Endodermal cell (in vitro differentiated cells): Measurements from ENCODE around the gene PPM1L. TPM values are rescaled to one million over a fixed set of nuclear protein-coding genes. Genes with fewer than 3 reads are reported as not detected.
A peak's percentile ranks its signal among the peaks of the same experiment; 100 is the strongest.

Experiments used
- DNase-seq: peaks from one replicate; pipeline ENCODE4 v3.0.0-alpha.2; 2017
- H3K27ac ChIP-seq: 2 replicates; pipeline ENCODE4 v1.5.1; 2013; ENCODE audit warnings: mild to moderate bottlenecking, low read depth, low read length, moderate library complexity
- H3K27me3 ChIP-seq: 2 replicates; pipeline ENCODE4 v1.6.1; 2013; ENCODE audit warnings: mild to moderate bottlenecking, low read length, moderate library complexity; ENCODE audit not compliant: insufficient read depth, control insufficient read depth, poor library complexity, severe bottlenecking
- H3K36me3 ChIP-seq: 2 replicates; pipeline ENCODE4 v1.7.0; 2013; ENCODE audit warnings: mild to moderate bottlenecking, low read length, moderate library complexity; ENCODE audit not compliant: control insufficient read depth, insufficient read depth
- H3K4me1 ChIP-seq: one replicate; pipeline ENCODE4 v1.7.0; 2013; ENCODE audit warnings: low read length; ENCODE audit not compliant: control insufficient read depth, insufficient read depth
- H3K4me3 ChIP-seq: 2 replicates; pipeline ENCODE4 v1.5.1; 2013; ENCODE audit warnings: mild to moderate bottlenecking, low read length, moderate library complexity
- H3K9ac ChIP-seq: 2 replicates; pipeline ENCODE4 v1.6.1; 2013; ENCODE audit warnings: mild to moderate bottlenecking, low read length, moderate library complexity; ENCODE audit not compliant: poor library complexity, severe bottlenecking; ENCODE audit errors: extremely low read depth
- H3K9me3 ChIP-seq: 2 replicates; pipeline ENCODE4 v1.6.1; 2013; ENCODE audit warnings: mild to moderate bottlenecking, low read length, moderate library complexity; ENCODE audit not compliant: control insufficient read depth
- H3K27ac Mint-ChIP-seq: 2 replicates; pipeline ENCODE4 v1.8.0; 2020; ENCODE audit warnings: mixed read lengths
- H3K27me3 Mint-ChIP-seq: 2 replicates; pipeline ENCODE4 v1.8.0; 2021; ENCODE audit warnings: mild to moderate bottlenecking, mixed read lengths; ENCODE audit not compliant: insufficient read depth
- H3K36me3 Mint-ChIP-seq: 2 replicates; pipeline ENCODE4 v1.8.0; 2020; ENCODE audit warnings: low read depth, mixed read lengths
- H3K4me1 Mint-ChIP-seq: 2 replicates; pipeline ENCODE4 v1.8.0; 2020; ENCODE audit warnings: mixed read lengths
- H3K4me3 Mint-ChIP-seq: 2 replicates; pipeline ENCODE4 v1.8.0; 2020; ENCODE audit warnings: mild to moderate bottlenecking, moderate library complexity, mixed read lengths
- H3K9me3 Mint-ChIP-seq: 2 replicates; pipeline ENCODE4 v1.8.0; 2020; ENCODE audit warnings: mild to moderate bottlenecking, mixed read lengths
- CTCF ChIP-seq: fragments of 200-600 bp; sonication (generic); conservative IDR thresholded peaks from 2 replicates; pipeline ENCODE4 v1.5.0; 2021; ENCODE audit warnings: antibody characterized with exemption, mild to moderate bottlenecking
- WGBS, 2 experiments: methylation state at CpG; one replicate each; pipeline versions ENCODE4 v1.1.5 to v1.1.7; 2013; ENCODE audit warnings: missing lambda C conversion rate in 2 of 2, mixed read lengths in 1 of 2; ENCODE audit not compliant: insufficient coverage in 1 of 2, insufficient read length in 1 of 2; 5-methylcytosine and 5-hydroxymethylcytosine counted together
- total RNA-seq, 2 donors: library from RNA; stranded (reverse); fragmentation: NEBNext Ultra II Directional in 1 of 2; extraction: Animal tissue kit (Norgen Biotek cat#: 25700) in 1 of 2; gene quantifications; 2 replicates in 1 of 2; 3 replicates in 1 of 2; pipeline ENCODE4 v1.2.1, GENCODE V29; 2021

PPM1L gene
- total RNA-seq, 2 donors from 2014 or later, result 1.6 to 3.3 TPM

DNA sequence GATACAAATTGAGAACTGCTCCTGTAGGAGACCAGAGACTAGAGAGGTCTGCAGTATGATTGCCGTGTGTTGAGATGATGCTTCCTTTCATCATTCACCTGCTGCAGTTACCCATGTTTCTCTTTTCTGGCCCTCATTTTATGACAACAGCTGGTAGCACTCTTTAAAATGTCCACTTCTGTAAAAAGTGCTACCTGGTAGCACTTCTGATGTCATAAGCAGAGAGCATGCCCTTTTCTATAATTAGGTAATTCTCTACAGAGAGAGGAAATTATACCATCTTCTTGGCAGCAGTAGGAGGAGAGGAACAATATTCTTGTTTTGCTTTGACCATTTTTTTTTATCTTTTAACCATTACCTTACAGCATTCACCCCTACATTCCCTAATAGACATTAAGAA, 123.8 kb downstream of the PPM1L start:
- H3K9ac ChIP-seq, result no peak overlapping the region
- no peaks in the 10 kb centered on the region for H3K36me3 ChIP-seq
- H3K27ac ChIP-seq, result no peak overlapping the region
- no peaks in the 10 kb centered on the region for H3K9me3 ChIP-seq
- H3K4me3 ChIP-seq, result no peak overlapping the region
- no peak overlapping the region for H3K4me3 Mint-ChIP-seq
- no peaks in the 10 kb centered on the region for H3K36me3 Mint-ChIP-seq
- H3K4me1 Mint-ChIP-seq, result no peaks in the 10 kb centered on the region
- H3K9me3 Mint-ChIP-seq, result peaks cover 5% of the 10 kb centered on the region
- H3K4me1 ChIP-seq, result no peaks in the 10 kb centered on the region
- no peaks in the 10 kb centered on the region for H3K27me3 Mint-ChIP-seq
- no peak for DNase-seq
- no peaks in the 10 kb centered on the region for H3K27me3 ChIP-seq
- no peak for TF ChIP-seq CTCF
- 92% methylated on average over 1 of the region's 1 CpG; no CpG with 5 or more reads in 1 of the 2 experiments for WGBS, 2 experiments
- H3K27ac Mint-ChIP-seq, result no peak overlapping the region

DNA sequence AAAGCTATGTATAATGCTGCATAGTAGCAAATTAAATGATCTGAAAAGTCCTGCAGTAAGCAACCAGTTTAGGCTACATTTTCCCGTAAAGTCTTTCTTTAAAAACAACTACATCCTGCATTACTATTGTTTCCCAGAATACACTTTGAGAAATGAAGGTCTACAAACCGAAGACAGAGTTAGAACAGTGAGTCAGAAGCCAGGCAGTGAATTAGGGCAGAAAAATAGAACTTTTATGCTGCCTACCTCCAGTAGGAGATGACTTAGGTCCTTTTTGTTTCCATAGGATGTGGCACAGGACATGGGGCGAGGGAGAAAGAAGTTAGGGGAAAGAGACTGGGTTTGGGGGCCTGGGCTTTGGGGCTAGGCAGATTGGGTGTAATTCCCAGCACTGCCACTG, 127.3 kb downstream of the PPM1L start:
- no peaks in the 10 kb centered on the region for H3K27me3 Mint-ChIP-seq
- H3K27ac Mint-ChIP-seq, result no peak overlapping the region
- no peak overlapping the region for H3K4me3 Mint-ChIP-seq
- Histone ChIP-seq H3K4me1 (peaks cover 3% of the 10 kb centered on the region), H3K4me3 (no peak overlapping the region), H3K27me3 (no peaks in the 10 kb centered on the region), H3K27ac (no peak overlapping the region), H3K9ac (no peak overlapping the region), H3K36me3 (no peaks in the 10 kb centered on the region), H3K9me3 (no peaks in the 10 kb centered on the region)
- 96 to 100% methylated on average over 2 to 3 of the region's 3 CpGs for WGBS, 2 experiments
- peaks cover under 1% of the 10 kb centered on the region for H3K9me3 Mint-ChIP-seq
- no peak for DNase-seq
- no peak for TF ChIP-seq CTCF
- peaks cover 3% of the 10 kb centered on the region for H3K36me3 Mint-ChIP-seq
- peaks cover 17% of the 10 kb centered on the region for H3K4me1 Mint-ChIP-seq

DNA sequence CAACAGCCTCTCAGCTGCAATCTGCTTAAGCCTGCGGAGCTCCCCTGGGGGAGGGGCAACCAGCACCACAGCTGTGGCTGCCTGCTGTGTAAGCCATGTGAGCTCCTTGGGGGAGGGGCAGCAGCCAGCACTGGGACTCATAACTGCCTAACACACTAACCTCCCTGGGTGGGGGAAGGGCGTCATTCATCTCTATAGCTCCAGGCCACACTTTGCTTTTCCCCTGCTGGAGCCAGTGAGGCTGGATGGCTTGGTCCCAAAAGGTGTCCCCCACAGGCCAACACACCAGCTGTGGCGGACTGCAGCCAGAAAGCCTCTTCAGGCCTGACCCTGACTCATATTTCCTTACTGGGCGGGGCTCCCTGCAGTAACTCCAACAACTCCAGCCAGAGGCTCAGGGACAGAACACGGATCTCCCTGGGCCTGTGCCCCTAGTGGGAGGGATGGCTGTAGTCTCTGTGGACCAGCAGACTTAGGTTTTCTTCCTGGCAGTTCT, 129.8 kb downstream of the PPM1L start:
- no peak overlapping the region for H3K27ac Mint-ChIP-seq
- Histone ChIP-seq H3K27me3 (no peaks in the 10 kb centered on the region), H3K9me3 (no peaks in the 10 kb centered on the region), H3K27ac (no peak overlapping the region), H3K9ac (no peak overlapping the region), H3K36me3 (no peaks in the 10 kb centered on the region), H3K4me1 (peaks cover 3% of the 10 kb centered on the region), H3K4me3 (no peak overlapping the region)
- no peaks in the 10 kb centered on the region for H3K27me3 Mint-ChIP-seq
- DNase-seq, result peak; percentile 79
- peaks cover 8% of the 10 kb centered on the region for H3K9me3 Mint-ChIP-seq
- peaks cover 17% of the 10 kb centered on the region for H3K4me1 Mint-ChIP-seq
- H3K4me3 Mint-ChIP-seq, result peak overlapping the region; percentile 24
- TF ChIP-seq CTCF, result no peak
- peaks cover 3% of the 10 kb centered on the region for H3K36me3 Mint-ChIP-seq
- 50 to 61% methylated on average over 1 to 5 of the region's 5 CpGs for WGBS, 2 experiments
